Effector CD4-positive, alpha-beta T cell (primary cell): ENCODE measurements around the gene XBP1.
"Not testable (repeated sequence)": the region's sequence is repeated elsewhere in the genome, so short reads cannot be mapped to it uniquely, and the experiment has no call there.

Source experiments
- DNase-seq: peaks from one replicate; pipeline ENCODE4 v3.0.0-alpha.2; 2020

XBP1 gene

DNA sequence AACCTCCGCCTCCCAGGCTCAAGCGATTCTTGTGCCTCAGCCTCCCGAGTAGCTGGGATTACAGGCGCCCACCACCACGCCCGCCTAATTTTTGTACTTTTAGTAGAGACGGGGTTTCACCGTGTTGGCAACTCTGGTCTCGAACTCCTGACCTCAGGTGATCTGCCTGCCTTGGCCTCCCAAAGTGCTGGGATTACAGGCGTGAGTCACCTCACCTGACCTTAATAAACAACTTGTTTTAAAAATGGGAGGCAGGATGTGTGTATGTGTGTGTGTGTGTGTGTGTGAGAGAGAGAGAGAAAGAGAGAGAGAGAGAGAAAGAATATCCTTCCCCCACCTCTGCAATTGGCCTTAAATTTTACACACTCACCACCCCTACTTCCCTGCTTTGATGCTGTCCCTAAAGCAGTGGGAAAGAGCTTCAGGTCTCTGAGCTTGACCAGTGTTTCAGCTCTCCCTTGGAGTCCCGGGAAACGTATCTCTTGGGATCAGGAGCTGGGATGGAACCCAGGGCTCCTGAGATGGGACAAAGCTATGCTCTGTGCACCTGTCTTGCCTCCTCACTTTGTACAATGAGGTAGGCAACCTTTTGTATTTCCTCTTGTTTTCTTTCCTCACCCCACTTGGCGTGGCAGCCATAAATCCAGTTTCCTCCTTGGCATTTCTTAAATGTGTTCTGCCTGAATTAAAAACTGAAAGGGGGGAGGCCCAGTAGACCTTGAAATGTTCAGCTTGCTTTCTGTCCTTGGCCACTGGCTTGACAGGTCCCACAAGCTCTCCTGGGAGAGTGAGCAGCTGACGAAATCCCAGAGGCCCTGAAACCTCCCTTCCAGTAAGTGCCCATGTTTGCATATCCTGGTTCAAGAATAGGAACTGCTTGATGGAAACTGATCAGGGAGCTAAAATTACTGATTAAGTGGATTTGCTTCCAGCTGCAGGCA, 17.8 kb upstream of the XBP1 start:
- DNase-seq: no peak

GRCh38 chr22:28817064-28817463, 16.7 kb upstream of the XBP1 start:
- DNase-seq: no peak

DNA sequence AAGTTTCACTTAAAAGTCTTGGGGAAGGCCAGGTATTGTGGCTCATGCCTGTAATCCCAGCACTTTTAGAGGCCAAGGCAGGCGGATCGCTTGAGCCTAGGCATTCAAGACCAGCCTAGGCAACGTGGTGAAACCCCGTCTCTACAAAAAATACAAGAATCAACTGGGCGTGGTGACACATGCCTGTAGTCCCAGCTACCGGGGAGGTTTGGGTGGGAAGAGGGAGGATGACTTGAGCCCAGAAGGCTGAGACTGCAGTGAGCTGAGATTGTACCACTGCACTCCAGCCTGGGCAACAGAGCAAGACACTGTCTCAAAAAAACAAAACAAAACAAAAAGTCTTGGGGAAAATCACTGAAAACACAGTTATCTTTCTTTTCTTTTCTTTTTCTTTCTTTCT, 15.4 kb upstream of the XBP1 start:
- DNase-seq: no peak

- no peak for DNase-seq
Measured at GRCh38 chr22:28815111-28815510, 14.7 kb upstream of the XBP1 start.

DNA sequence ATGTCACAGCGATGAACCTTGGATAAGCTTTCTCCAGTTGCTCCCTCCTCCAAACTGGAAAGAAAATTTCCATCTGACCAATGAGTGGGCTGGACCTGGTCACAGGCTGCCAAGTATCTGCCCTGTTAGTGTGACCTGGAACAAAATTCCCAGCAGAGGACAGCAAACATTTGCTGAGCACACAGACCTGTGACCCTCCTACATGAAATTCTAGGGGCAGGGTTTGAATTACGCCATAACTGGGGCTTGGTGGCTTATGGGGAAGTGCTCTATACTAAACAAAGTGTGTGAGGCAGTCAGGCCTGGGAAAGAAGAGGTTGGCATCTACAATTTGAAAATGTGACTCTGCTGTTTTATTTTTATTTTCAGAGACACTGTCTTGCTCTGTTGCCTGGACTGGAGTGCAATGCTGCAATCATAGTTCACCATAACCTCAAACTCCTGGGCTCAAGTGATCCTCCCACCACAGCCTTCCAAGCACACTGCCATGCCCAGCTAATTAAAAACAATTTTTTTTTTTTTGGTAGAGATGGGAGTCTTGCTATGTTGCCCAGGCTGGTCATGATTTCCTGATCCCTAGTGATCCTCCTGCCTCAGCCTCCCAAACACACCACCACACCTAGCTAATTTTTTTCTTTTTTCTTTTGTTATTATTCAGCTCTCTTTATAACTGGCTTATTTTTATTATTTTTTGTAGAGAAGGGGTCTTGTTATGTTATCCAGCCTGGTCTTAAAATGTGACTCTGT, 13.6 kb upstream of the XBP1 start:
- no peak for DNase-seq

DNA sequence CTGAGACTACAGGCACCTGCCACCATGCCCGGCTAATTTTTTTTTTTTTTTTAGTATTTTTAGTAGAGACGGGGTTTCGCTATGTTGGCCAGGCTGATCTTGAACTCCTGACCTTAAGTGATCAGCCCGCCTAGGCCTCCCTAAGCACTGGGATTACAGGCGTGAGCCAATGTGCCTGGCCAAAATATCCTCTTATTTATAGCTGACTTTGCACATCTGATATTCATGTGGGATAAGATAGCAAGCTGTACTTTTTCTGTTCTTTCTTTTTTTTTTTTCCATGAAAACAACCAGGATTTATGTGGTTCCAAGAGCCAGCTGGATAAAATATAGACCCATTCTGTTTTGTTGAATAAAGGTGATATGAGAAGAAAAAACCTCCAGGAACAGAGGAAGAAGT, 12.1 kb upstream of the XBP1 start:
- DNase-seq: no peak

DNA sequence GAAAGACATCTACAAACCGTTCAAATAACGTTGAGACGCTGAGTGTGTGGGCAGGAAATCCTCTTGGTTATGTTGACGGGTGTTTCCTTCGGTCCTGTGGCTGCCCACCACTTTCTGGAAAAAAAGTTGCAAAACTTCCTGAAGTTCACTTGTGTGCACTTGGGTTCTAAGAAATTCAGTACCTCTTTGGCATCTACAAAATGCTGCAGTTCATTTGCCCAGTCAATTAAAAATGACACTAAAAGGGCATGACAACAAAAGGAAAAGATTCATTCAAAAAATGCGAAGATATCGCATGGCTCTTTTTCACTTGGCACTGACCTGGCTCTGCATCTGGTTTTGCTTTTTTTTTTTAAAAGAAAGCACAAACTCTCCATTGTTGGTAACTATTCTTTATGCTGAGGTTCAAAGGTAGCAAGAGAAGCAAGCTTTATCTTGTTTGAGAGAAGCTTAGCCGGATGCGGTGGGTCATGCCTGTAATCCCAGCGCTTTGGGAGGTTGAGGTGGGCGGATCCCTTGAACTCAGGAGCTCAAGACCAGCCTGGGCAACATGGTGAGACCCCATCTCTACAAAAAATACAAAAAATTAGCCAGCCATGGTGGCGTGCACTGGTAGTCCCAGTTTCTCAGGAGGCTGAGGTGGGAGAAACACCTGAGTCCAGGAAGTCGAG, 10.6 kb upstream of the XBP1 start:
- DNase-seq: peak; percentile 17

DNA sequence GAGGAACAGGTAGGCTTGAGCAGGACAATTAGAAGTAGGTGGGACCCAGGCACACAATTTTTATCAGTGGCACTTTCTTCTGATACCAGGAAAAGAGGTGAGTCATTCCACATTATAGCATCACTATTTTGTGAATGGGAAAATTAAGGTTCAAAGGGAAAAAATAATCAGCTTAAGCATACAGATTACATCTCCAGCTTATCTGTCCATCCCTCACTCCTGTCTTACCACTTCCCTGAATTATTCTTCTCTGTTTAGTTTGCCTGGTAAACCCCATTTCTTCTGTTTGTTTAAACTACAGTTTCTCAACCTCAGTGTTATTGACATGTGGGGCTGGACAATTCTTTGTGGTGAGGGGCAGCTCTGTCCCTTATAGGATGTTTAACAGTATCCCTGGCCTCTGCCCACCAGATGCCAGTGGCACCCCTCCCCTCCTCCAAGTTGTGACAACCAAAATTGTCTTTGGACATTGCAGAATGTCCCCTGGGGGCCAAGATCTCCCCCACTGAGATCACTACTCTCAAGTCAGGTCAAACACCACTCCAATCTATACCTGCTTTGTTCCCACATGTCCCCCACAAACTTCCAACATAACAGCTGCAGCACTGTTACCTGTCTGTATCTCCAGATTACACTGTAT, 8.5 kb upstream of the XBP1 start:
- DNase-seq: no peak

GRCh38 chr22:28805426-28805825, 5.1 kb upstream of the XBP1 start:
- not testable (repeated sequence) for DNase-seq

DNA sequence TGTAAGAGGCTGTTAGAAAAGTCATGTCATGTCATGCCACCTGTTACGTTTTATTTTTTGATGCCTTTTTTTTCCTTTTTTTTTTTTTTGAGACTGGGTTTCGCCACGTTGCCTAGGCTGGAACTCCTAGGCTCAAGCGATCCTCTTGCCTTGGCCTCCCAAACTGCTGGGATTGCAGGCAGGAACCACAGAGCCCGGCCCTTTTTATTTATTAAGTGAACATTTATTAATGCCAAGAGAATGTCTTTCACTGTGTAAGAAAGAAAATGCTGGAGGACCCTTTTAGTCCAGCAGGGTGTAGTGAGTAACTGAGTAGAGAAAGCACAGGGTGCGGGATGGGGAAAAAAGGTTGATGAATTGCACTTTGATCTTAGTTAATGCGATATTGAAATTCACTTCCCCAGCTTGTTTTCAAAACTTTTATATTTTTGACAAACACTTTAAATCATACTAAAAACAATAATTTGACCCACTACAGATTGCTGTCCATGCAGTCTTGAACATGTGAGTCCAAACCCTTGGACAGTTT, 2.3 kb upstream of the XBP1 start:
- no peak for DNase-seq

- no peak for DNase-seq
Measured at GRCh38 chr22:28801845-28802594, 1.7 kb upstream of the XBP1 start.

GRCh38 chr22:28799606-28800307, 612 bp downstream of the XBP1 start:
- peak; percentile 14 for DNase-seq

GRCh38 chr22:28798810-28799605, 1.4 kb downstream of the XBP1 start:
- no peak for DNase-seq

DNA sequence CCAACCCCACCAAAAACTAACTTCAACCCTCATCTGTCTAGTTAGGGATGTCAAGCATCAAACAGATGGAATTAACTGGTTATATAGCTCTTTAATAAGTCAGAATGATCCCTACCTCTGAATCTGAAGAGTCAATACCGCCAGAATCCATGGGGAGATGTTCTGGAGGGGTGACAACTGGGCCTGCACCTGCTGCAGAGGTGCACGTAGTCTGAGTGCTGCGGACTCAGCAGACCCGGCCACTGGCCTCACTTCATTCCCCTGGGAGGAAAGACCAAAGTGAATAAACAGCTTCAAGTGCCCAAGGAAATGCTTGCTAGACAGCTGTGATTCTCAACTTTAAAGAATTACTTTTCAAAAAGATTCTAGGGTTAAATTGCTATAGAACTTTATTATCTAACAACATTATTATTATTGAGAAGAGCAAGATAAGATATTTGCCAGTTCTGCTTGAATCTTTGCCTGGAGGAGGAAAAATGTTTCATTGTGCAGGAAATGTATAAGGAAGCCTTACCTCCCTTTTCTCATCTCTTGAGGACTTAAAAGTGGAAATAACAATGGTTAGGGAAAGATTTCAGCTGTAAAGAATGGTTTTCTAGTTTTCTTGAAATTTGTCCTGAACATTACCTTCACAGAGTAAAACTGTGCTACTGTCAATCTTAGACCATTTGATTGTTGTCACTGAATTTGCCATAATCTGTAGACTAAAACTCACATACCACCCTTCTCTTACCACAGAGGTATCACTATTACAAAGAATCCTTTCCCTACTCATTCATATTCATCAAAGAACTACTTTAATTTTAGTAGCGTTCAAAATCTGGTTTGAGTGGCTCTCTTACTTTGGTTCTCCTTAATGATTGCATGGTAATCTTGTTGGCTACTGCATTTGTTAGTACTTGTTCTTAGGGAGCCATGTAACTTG, 4.2 kb downstream of the XBP1 start:
- DNase-seq: no peak

DNA sequence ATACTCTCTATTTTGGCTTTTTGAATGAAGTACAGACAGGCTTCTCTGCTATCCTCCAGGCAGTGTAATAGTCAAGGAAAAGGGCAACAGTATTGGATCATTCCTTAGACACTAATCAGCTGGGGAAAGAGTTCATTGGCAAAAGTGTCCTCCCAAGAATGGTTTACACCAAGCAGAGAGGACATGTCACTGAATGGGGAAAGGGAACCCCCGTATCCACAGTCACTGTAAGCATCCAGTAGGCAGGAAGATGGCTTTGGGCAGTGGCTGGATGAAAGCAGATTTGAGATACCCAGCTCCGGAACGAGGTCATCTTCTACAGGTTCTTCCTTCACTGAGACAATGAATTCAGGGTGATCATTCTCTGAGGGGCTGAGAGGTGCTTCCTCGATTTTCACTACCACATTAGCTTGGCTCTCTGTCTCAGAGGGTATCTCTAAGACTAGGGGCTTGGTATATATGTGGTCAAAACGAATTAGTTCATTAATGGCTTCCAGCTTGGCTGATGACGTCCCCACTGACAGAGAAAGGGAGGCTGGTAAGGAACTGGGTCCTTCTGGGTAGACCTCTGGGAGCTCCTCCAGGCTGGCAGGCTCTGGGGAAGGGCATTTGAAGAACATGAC, 5.2 kb downstream of the XBP1 start:
- no peak for DNase-seq

DNA sequence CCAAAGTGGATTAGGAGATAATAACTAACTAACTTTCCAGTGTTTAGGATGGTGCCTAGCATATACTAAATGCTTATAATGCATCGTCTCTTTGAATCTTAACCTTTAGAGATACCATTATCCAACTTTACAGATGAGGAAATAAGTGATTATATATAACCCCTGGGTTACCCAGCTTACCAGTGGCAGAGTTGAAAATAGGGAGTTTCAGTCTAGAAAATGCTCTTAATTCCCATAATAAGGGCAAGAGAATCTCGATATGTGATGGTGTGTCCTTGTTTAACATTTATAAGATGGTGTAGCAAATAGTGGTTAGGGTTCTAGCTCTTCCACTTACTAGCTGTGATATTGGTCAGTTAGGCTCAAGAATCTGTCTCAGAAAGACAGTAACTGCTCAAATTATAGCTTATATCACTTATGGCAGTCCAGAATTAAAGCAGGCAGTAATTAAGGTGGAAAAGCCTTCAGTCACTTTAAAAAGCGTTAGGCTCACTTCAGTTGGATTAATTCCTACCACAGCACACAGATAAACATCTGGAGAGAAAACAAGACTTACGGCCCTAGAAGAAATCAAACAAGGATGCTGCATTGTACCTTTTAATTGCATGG, 6.3 kb downstream of the XBP1 start:
- DNase-seq: no peak

GRCh38 chr22:28792491-28793383, 7.6 kb downstream of the XBP1 start:
- DNase-seq: no peak
